GM12892 (cell line): ENCODE results near the gene ENTPD2.

ENCODE experiments used
- POLR2A ChIP-seq: IDR thresholded peaks from 2 replicates; pipeline ENCODE4 v1.6.1; 2011; ENCODE audit warnings: low read depth, low read length, control low read depth
- POLR2AphosphoS5 ChIP-seq: IDR thresholded peaks from 2 replicates; pipeline ENCODE4 v1.6.1; 2011; ENCODE audit warnings: low read depth, low read length, control low read depth
- TAF1 ChIP-seq: IDR thresholded peaks from 2 replicates; pipeline ENCODE4 v1.6.1; 2011; ENCODE audit warnings: low read depth, mild to moderate bottlenecking, control low read depth, low read length, borderline replicate concordance

DNA sequence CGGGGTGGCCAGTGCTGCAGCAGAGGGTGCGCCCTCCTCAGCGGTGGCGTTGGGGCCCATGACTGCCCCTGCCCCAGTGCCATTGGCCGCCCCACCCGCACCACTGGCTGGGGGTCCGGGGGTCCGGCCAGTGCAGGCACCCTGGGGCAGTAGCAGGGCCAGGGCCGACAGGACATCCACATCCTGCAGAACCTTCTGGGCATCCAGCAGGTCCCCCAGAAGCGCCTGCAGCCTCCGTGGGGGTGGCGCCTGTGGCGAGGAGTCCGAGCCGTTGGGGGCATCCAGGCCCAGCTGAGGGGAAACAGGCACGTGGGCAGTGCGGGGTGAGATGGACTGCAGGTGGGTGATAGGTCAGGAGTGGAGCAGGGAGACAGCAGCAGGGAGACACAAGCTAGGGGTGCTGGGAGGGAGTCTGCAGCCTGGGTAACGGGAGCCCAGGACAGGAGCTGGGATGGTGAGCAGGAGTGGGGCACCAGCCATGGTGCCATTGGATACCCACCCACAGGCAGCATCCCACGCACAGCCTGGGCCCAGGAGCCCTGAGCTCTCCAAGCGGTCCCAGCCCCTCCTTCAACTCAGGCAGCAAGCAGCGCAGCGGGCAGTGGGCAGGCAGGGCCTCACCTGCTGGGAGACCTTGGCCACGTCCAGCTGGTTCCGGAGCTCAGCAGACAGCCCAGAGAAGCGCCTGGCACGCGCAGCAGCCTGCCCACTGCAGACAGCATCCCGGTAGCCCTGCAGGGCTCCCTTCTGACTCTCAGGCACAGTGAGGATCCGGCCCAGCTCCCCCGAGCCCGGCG, 32.9 kb downstream of the ENTPD2 start:
- TF ChIP-seq TAF1 (no peak), POLR2AphosphoS5 (no peak), POLR2A (no peak)
